GM19099 (cell line): ENCODE data around the gene FRMD5.

Experiments
- POLR2A ChIP-seq: IDR thresholded peaks from 3 replicates; pipeline ENCODE4 v1.6.1; 2011; ENCODE audit warnings: low read depth; ENCODE audit not compliant: insufficient read length; ENCODE audit errors: extremely low read depth

FRMD5 gene

DNA sequence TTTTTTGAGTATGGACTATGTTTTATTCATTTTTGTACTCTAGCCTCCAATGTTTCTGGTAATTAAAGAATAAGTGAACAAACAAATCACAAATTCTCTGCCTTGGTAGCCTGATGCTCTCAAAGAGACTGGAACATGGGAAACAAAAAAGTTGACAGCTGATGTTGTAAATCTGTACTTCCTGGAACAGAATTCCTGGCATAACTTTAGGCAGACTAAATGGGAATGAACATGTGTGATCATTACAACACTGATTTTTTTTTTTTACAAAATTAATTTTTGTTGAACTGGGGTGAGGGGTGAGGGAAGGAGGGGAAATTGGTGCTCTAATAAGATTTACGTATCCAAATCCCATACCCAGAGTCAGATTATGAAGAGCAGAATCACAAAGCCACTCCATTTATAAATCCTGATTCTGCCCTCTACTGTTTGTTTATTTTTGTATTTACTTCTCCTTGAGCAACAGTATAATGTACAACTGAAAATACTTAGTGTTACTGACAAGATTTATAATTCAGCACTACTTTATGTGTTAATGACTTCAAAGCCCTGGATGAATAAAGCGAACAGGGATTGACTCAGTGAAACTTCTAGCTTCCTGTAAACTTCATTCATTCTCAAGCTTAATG, 165.0 kb downstream of the FRMD5 start:
- no peak for TF ChIP-seq POLR2A

- no peak for TF ChIP-seq POLR2A
These were observed 166.1 kb downstream of the FRMD5 start for GRCh38 chr15:44029003-44029402.

DNA sequence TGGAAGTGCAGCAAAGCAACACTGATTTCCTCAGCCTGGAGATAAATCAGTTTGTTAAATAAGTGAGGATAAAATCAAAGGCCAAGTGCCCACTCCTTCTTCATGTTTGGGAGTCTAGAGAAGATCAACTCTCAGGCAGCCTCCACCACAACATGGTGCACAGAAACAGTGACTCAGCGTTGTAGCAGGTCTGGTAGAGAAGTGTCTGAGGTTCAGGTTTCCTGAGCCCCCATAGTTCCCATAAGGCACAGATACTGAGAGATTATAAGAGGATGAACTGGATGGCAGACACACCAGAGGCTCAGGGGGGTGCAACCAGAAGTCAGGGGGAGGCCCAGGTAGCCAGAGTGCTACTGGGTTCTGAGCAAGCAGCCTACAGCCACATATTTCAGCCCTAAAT, 166.7 kb downstream of the FRMD5 start:
- no peak for TF ChIP-seq POLR2A

DNA sequence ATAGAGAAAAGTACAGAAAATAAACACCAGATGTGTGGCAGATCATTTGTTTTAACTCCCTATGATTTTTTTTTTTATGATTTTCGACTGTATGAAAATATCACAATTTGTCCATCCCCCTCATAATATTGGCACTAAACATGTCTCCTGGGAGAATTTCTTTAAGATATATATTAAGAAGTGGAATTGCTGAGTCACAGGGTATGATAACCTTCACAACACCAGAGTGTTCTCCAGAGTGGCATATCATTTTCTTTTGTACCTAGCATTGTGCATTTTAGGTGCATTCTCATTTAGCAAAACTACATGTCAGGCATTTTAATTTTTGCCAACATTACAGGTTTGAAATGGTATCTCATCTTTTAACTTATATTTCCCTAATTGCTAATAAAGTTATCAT, 170.9 kb downstream of the FRMD5 start:
- TF ChIP-seq POLR2A = no peak

GRCh38 chr15:44023176-44023575, 171.9 kb downstream of the FRMD5 start:
- no peak for TF ChIP-seq POLR2A

DNA sequence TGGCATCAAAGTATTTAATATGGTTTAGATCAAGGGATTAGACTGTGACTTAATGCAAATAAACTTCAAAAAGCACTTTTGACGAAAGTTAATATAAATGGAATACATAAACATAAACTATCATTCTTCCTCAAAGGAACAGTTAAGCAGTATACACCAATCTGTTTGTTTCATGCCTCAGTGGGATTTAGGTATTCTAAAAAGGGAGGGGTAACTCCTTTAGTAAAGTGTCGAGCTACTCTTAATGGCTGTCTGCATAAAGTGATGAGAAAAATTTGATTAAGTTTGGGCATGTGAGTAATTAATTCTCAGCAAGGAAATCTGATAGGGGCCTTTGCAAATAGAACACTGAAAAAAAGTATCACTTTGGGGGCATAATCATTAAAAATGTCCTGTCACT, 176.9 kb downstream of the FRMD5 start:
- no peak for TF ChIP-seq POLR2A

GRCh38 chr15:44015545-44016305, 179.3 kb downstream of the FRMD5 start:
- TF ChIP-seq POLR2A = no peak

DNA sequence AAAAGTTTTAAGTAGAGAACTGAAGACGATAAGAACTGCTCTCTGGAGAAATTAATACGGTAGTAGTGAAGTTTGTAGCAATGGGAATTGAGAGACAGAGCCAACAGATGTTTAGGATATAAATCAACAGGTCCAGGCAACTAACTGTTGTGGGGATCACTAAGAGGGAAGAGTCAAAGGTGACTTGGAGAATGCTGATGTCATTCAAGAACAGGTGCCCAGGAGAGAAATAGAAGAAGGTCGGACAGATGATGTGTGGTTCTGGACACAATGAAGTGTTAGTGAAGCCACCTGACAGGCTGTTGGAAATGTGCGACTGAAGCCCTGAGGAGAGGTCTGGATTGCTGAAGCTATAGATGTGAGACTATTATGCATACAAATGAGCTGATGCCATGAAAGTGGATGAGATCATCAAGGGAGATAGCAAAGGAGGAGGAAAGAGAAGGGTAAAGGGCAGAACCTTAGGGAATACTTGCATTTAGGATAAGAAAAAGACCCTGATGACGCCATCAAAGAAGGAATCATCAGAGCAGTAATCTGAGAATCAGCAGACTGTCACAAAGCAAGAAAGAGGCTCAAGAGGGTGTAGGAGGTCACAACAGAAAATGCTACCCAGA, 183.7 kb downstream of the FRMD5 start:
- no peak for TF ChIP-seq POLR2A

GRCh38 chr15:44010089-44010488, 185.0 kb downstream of the FRMD5 start:
- TF ChIP-seq POLR2A = no peak

- no peak for TF ChIP-seq POLR2A
These were observed 186.0 kb downstream of the FRMD5 start for GRCh38 chr15:44009038-44009437.

DNA sequence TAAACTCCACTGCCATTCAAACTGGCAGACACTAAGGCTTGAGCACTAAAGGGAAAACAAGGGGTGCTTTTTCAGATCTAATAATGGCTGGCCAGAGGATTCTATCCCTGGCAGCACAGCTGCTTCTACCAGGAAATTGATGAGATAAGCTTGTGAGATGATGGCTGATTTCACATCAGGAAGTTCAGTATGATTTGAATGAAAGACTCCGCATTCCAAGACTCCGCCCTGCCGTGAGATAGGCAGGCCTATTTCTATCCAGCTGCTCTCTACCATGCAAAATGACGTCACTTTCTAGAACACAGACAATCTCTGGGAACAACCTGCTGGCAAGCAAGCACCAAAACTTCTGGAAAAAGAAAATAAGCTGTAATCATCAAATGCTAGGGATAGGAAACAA, 196.5 kb downstream of the FRMD5 start:
- TF ChIP-seq POLR2A = no peak

GRCh38 chr15:43991206-43991605, 203.9 kb downstream of the FRMD5 start:
- TF ChIP-seq POLR2A = no peak

- no peak for TF ChIP-seq POLR2A
These were observed 205.1 kb downstream of the FRMD5 start for GRCh38 chr15:43989938-43990337.

DNA sequence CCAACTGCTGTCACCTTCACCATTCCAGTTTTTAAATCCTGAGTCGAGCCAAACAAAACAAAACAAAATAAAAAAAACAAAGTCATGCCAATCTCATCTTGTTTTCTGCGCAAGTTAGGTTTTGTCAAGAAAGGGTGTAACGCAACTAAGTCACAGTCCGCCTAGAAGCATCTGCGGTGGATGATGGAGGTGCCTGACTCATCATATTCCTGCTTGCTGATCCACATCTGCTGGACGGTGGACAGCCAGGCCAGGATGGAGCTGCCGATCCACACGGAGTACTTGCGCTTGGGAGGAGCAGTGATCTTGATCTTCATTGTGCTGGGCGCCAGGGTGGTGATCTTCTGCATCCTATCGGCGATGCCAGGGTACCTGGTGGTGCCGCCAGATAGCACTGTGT, 206.2 kb downstream of the FRMD5 start:
- TF ChIP-seq POLR2A = no peak

GRCh38 chr15:43987924-43988323, 207.1 kb downstream of the FRMD5 start:
- TF ChIP-seq POLR2A = no peak
